HFFc6 (cell line): ENCODE data around the gene KIF13A. TPM values are rescaled to one million over a fixed set of nuclear protein-coding genes. Genes with fewer than 3 reads are reported as not detected.

Source experiments
- DNase-seq: peaks from one replicate; pipeline ENCODE4 v3.0.0-alpha.2; 2018
- H3K27ac Mint-ChIP-seq: 2 replicates; pipeline ENCODE4 v1.8.0; 2020; ENCODE audit warnings: mild to moderate bottlenecking, mixed read lengths
- H3K27me3 Mint-ChIP-seq: 2 replicates; pipeline ENCODE4 v1.8.0; 2021; ENCODE audit warnings: mild to moderate bottlenecking, moderate library complexity, mixed read lengths; ENCODE audit not compliant: insufficient read depth
- H3K36me3 Mint-ChIP-seq: 2 replicates; pipeline ENCODE4 v1.8.0; 2021; ENCODE audit warnings: low read depth, mixed read lengths
- H3K4me1 Mint-ChIP-seq: 2 replicates; pipeline ENCODE4 v1.8.0; 2020; ENCODE audit warnings: low read depth, mixed read lengths
- H3K4me3 Mint-ChIP-seq: 2 replicates; pipeline ENCODE4 v1.8.0; 2020; ENCODE audit warnings: mild to moderate bottlenecking, moderate library complexity, mixed read lengths
- H3K9me3 Mint-ChIP-seq: 2 replicates; pipeline ENCODE4 v1.8.0; 2020; ENCODE audit warnings: mild to moderate bottlenecking, mixed read lengths
- total RNA-seq, 6 experiments: library from RNA; stranded (reverse); fragmentation: NEBNext Ultra II Directional; extraction: Animal tissue kit (Norgen Biotek cat#: 25700); gene quantifications; 2 replicates in 1 of 6; 3 replicates in 5 of 6; pipeline ENCODE4 v1.2.3, GENCODE V29; 2021
- TF ChIP-seq, protein P1 (sequence below): fragments of 200-600 bp; sonication (generic); IDR thresholded peaks from 2 replicates; pipeline ENCODE4 v1.5.0; 2021; ENCODE audit warnings: antibody characterized with exemption, mild to moderate bottlenecking

KIF13A gene
- total RNA-seq, 6 experiments from 2014 or later: 63.7 to 72.8 (median 66.4) TPM

- Mint-ChIP-seq H3K4me1 (peaks cover 42% of the 10 kb centered on the region), H3K36me3 (peaks cover 36% of the 10 kb centered on the region), H3K27me3 (peaks cover 2% of the 10 kb centered on the region; the same call in 1 of the 2 replicates), H3K27ac (no peak overlapping the region), H3K4me3 (no peak overlapping the region), H3K9me3 (peaks cover 14% of the 10 kb centered on the region)
- TF ChIP-seq, protein P1, sequence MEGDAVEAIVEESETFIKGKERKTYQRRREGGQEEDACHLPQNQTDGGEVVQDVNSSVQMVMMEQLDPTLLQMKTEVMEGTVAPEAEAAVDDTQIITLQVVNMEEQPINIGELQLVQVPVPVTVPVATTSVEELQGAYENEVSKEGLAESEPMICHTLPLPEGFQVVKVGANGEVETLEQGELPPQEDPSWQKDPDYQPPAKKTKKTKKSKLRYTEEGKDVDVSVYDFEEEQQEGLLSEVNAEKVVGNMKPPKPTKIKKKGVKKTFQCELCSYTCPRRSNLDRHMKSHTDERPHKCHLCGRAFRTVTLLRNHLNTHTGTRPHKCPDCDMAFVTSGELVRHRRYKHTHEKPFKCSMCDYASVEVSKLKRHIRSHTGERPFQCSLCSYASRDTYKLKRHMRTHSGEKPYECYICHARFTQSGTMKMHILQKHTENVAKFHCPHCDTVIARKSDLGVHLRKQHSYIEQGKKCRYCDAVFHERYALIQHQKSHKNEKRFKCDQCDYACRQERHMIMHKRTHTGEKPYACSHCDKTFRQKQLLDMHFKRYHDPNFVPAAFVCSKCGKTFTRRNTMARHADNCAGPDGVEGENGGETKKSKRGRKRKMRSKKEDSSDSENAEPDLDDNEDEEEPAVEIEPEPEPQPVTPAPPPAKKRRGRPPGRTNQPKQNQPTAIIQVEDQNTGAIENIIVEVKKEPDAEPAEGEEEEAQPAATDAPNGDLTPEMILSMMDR: no peak
- no peak for DNase-seq
Measured at GRCh38 chr6:17901493-17901892, 85.9 kb downstream of the KIF13A start.

GRCh38 chr6:17900011-17900410, 87.4 kb downstream of the KIF13A start:
- H3K36me3 Mint-ChIP-seq: peaks cover 51% of the 10 kb centered on the region
- H3K4me1 Mint-ChIP-seq: peaks cover 28% of the 10 kb centered on the region
- H3K27me3 Mint-ChIP-seq: peaks cover 2% of the 10 kb centered on the region; the same call in 1 of the 2 replicates
- TF ChIP-seq, protein P1: no peak
- peaks cover 29% of the 10 kb centered on the region for H3K9me3 Mint-ChIP-seq
- H3K27ac Mint-ChIP-seq: no peak overlapping the region
- no peak overlapping the region for H3K4me3 Mint-ChIP-seq
- DNase-seq: no peak

GRCh38 chr6:17899491-17899890, 87.9 kb downstream of the KIF13A start:
- no peak overlapping the region for H3K27ac Mint-ChIP-seq
- DNase-seq: no peak
- peaks cover 34% of the 10 kb centered on the region for H3K9me3 Mint-ChIP-seq
- TF ChIP-seq, protein P1: no peak
- peaks cover 2% of the 10 kb centered on the region; the same call in 1 of the 2 replicates for H3K27me3 Mint-ChIP-seq
- peaks cover 56% of the 10 kb centered on the region for H3K36me3 Mint-ChIP-seq
- H3K4me1 Mint-ChIP-seq: peaks cover 23% of the 10 kb centered on the region
- H3K4me3 Mint-ChIP-seq: no peak overlapping the region

- Mint-ChIP-seq H3K27me3 (no peaks in the 10 kb centered on the region), H3K27ac (peak overlapping the region; percentile 30; the same call in 1 of the 2 replicates), H3K9me3 (peaks cover 45% of the 10 kb centered on the region), H3K4me3 (no peak overlapping the region), H3K36me3 (peaks cover 64% of the 10 kb centered on the region), H3K4me1 (peaks cover 10% of the 10 kb centered on the region)
- TF ChIP-seq, protein P1: no peak
- no peak for DNase-seq
Measured at GRCh38 chr6:17897681-17898080, 89.8 kb downstream of the KIF13A start.

GRCh38 chr6:17894905-17895304, 92.5 kb downstream of the KIF13A start:
- no peak for DNase-seq
- Mint-ChIP-seq H3K36me3 (peaks cover 72% of the 10 kb centered on the region), H3K27ac (no peak overlapping the region), H3K4me3 (no peak overlapping the region), H3K27me3 (no peaks in the 10 kb centered on the region), H3K9me3 (peaks cover 49% of the 10 kb centered on the region), H3K4me1 (no peaks in the 10 kb centered on the region)
- TF ChIP-seq, protein P1: no peak

DNA sequence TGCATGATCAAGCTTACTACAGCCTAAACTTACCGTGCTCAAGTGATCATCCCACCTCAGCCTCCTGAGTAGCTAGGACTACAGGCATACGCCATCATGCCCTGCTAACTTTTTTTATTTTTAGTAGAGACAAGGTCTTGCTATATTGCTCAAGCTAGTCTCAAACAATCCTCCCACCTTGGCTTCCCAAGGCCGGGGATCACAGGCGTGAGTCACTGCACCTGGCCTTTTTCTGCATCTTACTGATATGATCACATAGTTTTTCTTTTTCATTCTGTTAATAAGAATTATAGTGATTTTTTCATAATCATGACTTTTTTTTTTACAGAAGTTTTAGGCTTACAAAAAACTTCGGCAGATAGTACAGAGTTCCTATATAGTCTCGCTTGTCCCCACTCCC, 93.2 kb downstream of the KIF13A start:
- TF ChIP-seq, protein P1: no peak
- Mint-ChIP-seq H3K9me3 (peaks cover 49% of the 10 kb centered on the region), H3K36me3 (peaks cover 67% of the 10 kb centered on the region), H3K4me3 (no peak overlapping the region), H3K27me3 (no peaks in the 10 kb centered on the region), H3K27ac (no peak overlapping the region), H3K4me1 (no peaks in the 10 kb centered on the region)
- DNase-seq: no peak
